Thoracic aorta (tissue), 2 donors: ENCODE results near the gene MGAT5B. TPM values are rescaled to one million over a fixed set of nuclear protein-coding genes. Genes with fewer than 3 reads are reported as not detected.

ENCODE experiments used
- ATAC-seq: fragments of 150-250 bp; one replicate; pipeline ENCODE4 v1.8.0; 2017; ENCODE audit warnings: low read depth; ENCODE audit not compliant: insufficient number of reproducible peaks, low FRiP score
- DNase-seq: peaks from one replicate; pipeline ENCODE4 v3.0.0-alpha.2; 2020; ENCODE audit warnings: low spot score
- H3K27ac ChIP-seq, 2 donors: fragments of 200-600 bp; sonication (generic); 1 replicate in 1 of 2; 2 replicates in 1 of 2; pipeline ENCODE4 v1.5.1; 2016; ENCODE audit warnings: mild to moderate bottlenecking in 2 of 2, moderate library complexity in 2 of 2
- H3K27me3 ChIP-seq: fragments of 200-600 bp; sonication (generic); replicated peaks from 2 replicates; pipeline ENCODE4 v1.6.0; 2016; ENCODE audit warnings: mild to moderate bottlenecking; ENCODE audit not compliant: insufficient read depth
- H3K36me3 ChIP-seq: fragments of 200-600 bp; sonication (generic); one replicate; pipeline ENCODE4 v1.5.1; 2016
- H3K4me1 ChIP-seq, 2 donors: fragments of 200-600 bp; sonication (generic); 1 replicate in 1 of 2; 2 replicates in 1 of 2; pipeline versions ENCODE4 v1.5.1 to v1.6.0; 2016; ENCODE audit warnings: low read depth in 2 of 2, mild to moderate bottlenecking in 1 of 2; ENCODE audit not compliant: control insufficient read depth in 1 of 2
- H3K4me3 ChIP-seq: fragments of 200-600 bp; sonication (generic); 2 replicates; pipeline ENCODE4 v1.5.1; 2016; ENCODE audit warnings: mild to moderate bottlenecking
- H3K9me3 ChIP-seq: fragments of 200-600 bp; sonication (generic); 2 replicates; pipeline ENCODE4 v1.5.1; 2016
- CTCF ChIP-seq: fragments of 200-600 bp; sonication (generic); IDR thresholded peaks from one replicate; pipeline ENCODE4 v1.5.1; 2019; ENCODE audit warnings: antibody characterized with exemption
- total RNA-seq, 2 donors: library from RNA; depleted of rRNA; stranded (reverse); fragments of >200 nt; gene quantifications; one replicate each; pipeline versions ENCODE4 v1.1.0 to v1.2.3, GENCODE V29; 2016

The MGAT5B gene
- total RNA-seq, 2 donors from 2014 or later, result 0.14 TPM; not detected in 1

- Histone ChIP-seq H3K4me1 (no peaks in the 10 kb centered on the region), H3K9me3 (no peaks in the 10 kb centered on the region), H3K4me3 (no peak overlapping the region), H3K27me3 (no peaks in the 10 kb centered on the region), H3K36me3 (no peaks in the 10 kb centered on the region), H3K27ac (no peak overlapping the region)
- ATAC-seq (no peak), DNase-seq (no peak)
- TF ChIP-seq CTCF, result no peak
Measured at GRCh38 chr17:76943781-76944213, 75.6 kb downstream of the MGAT5B start.

GRCh38 chr17:76944477-76944876 lies 76.3 kb downstream of the MGAT5B start:
- Histone ChIP-seq H3K27me3 (no peaks in the 10 kb centered on the region), H3K27ac (no peak overlapping the region), H3K4me3 (no peak overlapping the region), H3K36me3 (no peaks in the 10 kb centered on the region), H3K9me3 (no peaks in the 10 kb centered on the region), H3K4me1 (no peaks in the 10 kb centered on the region)
- ATAC-seq (no peak), DNase-seq (no peak)
- TF ChIP-seq CTCF, result no peak

GRCh38 chr17:76946111-76946771 lies 78.0 kb downstream of the MGAT5B start:
- Histone ChIP-seq H3K27ac (no peak overlapping the region), H3K4me3 (no peak overlapping the region), H3K36me3 (no peaks in the 10 kb centered on the region), H3K4me1 (no peaks in the 10 kb centered on the region), H3K27me3 (no peaks in the 10 kb centered on the region), H3K9me3 (no peaks in the 10 kb centered on the region)
- DNase-seq (no peak), ATAC-seq (no peak)
- TF ChIP-seq CTCF, result no peak

- Histone ChIP-seq H3K36me3 (no peaks in the 10 kb centered on the region), H3K27ac (no peak overlapping the region), H3K4me1 (no peaks in the 10 kb centered on the region), H3K4me3 (no peak overlapping the region), H3K9me3 (no peaks in the 10 kb centered on the region), H3K27me3 (no peaks in the 10 kb centered on the region)
- ATAC-seq, result no peak
- no peak for DNase-seq
- no peak for TF ChIP-seq CTCF
Measured at GRCh38 chr17:76946772-76947135, 78.5 kb downstream of the MGAT5B start.

- no peak for ATAC-seq
- TF ChIP-seq CTCF, result no peak
Measured at GRCh38 chr17:76947309-76947708, 79.1 kb downstream of the MGAT5B start.

More at GRCh38 chr17:76947309-76947708, 79.1 kb downstream of the MGAT5B start:
- H3K4me1 ChIP-seq, result no peaks in the 10 kb centered on the region
- H3K27ac ChIP-seq, result no peak overlapping the region
- H3K9me3 ChIP-seq, result no peaks in the 10 kb centered on the region
- no peak overlapping the region for H3K4me3 ChIP-seq
- no peak for DNase-seq
- H3K27me3 ChIP-seq, result no peaks in the 10 kb centered on the region
- H3K36me3 ChIP-seq, result no peaks in the 10 kb centered on the region
